HG02798 (cell line): ENCODE results near the gene SIGLEC15.
A peak's percentile ranks its signal among the peaks of the same experiment; 100 is the strongest.

ENCODE experiments used
- ATAC-seq: cut with Tn5 transposase; IDR thresholded peaks from one replicate; pipeline ENCODE4 v1.9.1; 2021; ENCODE audit warnings: mild to moderate bottlenecking; ENCODE audit not compliant: unreplicated experiment, poor library complexity

The SIGLEC15 gene

DNA sequence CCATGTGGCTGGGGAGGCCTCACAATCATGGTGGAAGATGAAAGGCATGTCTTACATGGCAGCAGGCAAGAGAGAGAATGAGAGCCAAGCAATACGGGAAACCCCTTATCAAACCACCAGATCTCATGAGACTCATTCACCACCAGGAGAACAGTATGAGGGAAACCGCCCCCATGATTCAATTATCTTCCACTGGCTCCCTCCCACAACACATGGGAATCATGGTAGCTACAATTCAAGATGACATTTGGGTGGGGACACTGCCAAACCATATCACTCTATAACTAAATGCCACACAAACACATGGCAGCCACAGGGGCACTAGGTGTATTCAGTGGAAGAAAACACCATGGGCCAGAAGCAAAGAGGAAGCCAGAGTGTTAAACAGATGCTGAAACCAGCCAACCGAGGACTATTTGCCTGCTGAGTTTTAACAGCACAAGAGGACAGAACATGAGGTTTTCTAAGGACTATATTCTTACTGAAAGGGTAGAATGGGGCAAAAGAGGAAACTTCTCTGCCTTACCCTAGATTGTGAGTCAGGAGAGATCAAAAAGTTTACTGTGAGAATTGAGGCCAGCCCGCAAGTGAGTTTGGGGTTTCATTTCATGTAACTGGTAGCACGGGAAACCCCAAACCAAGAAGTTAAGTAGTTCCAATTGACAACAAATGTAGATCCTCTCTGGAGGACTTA is 49.2 kb downstream of the SIGLEC15 start:
- ATAC-seq, result peak; percentile 90

DNA sequence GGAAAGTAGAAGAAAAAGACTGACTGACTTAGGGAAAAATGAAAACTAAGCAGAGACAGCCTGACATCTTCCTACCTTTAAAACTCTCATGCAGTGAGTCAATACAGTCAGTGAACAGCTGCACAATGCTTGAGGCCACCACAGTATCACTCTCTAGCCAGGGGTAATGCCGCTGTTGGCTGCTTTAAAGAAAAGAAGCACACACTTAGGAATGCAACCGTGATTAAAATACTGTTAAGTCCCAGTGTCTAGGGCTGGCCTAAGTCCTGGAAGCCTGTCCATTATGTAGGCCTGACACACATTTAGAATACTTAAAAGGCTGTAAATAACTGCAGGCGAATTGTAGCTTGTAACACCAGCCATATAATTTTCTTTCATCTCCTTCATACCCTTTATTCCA is 50.7 kb downstream of the SIGLEC15 start:
- ATAC-seq, result no peak

DNA sequence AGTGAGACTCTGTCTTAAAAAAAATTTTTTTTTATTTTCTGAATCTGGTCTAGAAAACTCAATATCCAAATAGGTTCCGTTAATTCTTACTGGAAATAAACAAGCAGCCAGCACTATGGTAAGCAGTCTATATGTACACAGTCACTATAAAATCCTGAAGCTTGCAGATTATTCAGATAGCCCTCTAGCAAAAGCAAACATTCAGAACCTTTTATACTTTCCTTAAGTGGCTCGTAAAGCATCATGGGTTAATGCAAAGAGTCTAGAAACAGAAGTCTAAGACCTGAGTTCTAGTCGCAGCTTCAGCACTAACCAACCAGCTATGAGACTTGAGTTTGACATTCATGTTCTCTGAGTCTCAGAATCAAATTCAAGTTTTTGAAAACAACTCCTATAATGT is 51.9 kb downstream of the SIGLEC15 start:
- ATAC-seq, result no peak

DNA sequence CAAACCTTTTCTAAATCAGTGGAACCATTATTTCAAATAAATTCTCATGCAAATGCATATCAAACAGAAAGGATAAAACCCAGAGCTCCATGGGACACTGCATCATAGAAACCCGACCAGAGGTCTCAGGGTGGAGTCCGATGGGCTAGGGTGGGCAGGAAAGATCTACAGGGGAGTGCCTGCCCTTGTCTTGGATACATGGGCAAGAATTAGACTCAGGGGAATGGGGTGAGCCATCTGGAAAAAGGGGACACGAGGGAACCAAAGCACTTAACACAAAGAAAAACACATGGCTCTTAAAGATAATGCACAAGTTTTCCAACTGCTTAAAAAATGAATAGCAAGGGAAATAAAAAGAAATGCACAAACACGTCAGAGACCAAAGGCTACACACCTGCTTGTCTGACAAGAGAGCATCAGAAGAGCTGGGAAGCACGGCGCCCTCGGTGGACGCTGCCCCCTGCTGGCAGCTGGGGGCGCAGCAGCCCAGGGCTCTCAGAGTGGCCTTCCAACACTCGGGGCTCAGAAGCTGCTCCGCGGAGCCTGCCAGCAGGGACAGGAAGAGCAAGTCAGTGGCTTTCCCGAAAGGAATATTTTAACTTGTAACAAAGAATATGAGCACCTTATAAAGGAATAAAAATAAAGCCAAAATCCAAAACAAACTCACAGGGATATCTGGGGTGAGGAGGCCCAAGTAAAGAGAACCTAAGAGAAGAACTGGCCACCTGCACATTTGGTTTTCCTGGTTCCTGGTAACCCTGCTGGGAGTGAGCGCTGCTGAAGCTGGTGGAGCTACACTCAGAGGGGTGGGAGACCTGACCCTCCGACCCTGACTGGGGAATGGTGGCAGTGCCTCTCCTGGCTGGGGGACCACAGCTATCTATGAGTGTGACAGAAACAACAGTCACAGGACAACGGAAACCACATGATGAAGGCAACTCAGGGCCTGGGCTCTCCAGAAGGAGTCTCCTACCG is 54.5 kb downstream of the SIGLEC15 start:
- peak; percentile 90 for ATAC-seq

DNA sequence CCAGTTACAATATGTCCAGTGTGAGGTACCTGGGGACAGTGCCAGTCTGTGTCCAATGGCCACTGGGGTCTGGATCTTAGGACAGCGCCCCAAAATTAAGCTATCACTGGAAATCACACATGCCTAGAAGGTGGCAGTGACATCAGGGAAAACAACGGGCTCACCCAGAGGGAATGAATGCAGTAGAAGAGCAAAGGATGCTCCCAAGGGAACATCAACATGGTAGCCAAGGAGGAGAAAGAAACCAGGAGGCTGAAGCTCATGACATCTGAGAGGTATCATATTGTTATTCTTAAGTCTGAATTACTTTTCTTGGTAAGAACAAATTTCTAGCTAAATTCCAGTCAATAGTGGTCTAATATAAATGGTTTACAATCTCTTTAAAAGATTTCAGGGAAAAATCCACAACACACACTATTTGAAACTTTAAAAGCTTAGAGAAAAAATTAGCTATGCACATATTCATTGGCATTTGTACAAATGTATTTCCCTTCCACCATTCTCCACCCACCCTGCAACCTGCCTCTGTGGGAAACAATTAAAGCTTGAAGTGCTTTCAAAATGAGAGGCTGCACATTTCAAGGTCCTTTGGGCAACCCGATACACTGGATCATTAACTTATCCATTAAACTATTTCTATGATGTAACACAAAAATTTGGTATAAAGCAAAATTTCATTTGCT is 55.5 kb downstream of the SIGLEC15 start:
- ATAC-seq, result no peak

DNA sequence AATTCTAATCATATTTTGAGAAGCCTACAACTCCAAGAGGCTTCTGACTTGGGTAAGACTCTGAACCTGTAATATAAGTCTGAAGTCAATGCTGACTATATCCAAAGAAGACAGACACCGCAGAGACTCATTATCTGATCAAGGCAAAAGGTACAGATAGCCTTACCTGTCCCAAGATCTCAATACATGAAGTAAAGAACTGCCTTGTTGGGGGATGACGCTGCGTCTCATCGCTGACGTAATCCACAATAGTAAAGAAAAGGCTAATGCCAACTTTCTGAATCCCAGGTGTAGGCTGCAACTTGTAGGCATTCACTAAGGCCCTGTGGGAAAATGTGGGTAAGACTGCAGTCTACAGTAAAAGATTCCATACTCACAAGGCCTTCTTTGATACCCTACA is 62.1 kb downstream of the SIGLEC15 start:
- no peak for ATAC-seq

DNA sequence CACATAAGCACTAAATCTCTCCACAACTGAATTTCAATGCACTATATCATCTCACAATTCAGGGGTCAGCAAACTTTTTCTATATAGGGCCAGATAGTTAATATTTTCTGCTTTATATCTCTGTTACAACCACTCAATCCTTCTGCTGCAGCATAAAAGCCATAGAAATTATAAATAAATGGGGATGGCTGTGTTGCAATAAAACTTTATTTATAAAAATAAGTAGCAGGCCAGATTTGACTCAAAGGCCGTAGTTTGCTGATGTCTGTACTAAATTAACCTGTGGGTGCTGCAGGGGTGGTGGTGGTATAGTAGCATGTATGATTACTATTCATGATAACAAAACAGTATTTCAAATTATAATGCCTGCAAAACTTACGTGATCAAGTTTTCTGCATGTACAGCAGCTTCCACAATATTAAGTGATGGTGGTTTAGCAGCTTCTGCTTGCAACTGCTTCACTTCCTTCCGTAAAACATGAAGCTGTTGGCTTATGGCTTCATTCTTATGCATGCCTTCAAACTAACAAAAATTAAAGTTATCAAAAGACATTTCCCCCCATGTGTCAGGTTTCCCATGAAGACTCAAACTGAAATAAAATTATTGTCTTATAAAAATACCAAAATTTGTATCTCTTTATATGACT is 64.1 kb downstream of the SIGLEC15 start:
- no peak for ATAC-seq

DNA sequence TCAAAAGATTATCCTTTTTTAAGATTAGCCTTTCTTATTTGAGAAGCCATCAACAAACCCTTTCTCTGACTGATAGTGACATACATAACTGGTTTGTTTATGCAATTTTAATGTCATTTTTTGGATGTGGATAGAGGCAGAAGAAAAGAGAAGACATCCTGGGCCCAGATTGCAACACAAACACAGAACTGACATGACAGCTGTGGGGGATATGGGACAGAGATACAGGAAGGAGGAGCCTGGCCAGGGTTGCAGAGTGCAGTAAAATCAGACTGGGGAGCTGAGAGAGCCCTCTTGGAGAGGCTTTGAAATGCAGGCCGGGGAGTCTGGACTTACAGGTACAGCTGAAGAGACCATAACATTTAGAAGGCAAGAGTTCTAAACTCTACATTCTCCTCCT is 65.1 kb downstream of the SIGLEC15 start:
- ATAC-seq, result no peak

DNA sequence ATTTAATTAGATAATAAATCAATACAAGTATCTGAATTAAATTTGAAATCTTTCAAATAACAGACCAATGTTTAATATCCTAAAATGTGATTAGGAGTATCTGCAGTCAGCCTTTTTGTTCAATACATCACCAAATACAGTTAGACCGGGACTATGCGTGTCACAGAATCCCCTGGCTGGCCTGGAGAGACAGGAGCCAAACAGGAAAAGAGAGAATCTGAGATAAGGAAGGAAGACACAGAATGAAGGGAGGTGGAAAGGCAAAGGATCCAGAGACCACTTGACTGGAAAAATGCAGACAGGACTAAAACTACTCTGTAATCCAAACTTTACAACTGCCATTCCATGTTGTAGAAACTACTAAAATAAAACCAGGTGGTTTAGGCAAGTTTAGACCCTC is 66.3 kb downstream of the SIGLEC15 start:
- ATAC-seq, result no peak
